GM21360 (cell line): Measurements from ENCODE around the gene PAPPA2.

Experiments used
- ATAC-seq: cut with Tn5 transposase; IDR thresholded peaks from one replicate; pipeline ENCODE4 v1.9.1; 2021; ENCODE audit warnings: mild to moderate bottlenecking, moderate library complexity; ENCODE audit not compliant: unreplicated experiment

Gene PAPPA2

DNA sequence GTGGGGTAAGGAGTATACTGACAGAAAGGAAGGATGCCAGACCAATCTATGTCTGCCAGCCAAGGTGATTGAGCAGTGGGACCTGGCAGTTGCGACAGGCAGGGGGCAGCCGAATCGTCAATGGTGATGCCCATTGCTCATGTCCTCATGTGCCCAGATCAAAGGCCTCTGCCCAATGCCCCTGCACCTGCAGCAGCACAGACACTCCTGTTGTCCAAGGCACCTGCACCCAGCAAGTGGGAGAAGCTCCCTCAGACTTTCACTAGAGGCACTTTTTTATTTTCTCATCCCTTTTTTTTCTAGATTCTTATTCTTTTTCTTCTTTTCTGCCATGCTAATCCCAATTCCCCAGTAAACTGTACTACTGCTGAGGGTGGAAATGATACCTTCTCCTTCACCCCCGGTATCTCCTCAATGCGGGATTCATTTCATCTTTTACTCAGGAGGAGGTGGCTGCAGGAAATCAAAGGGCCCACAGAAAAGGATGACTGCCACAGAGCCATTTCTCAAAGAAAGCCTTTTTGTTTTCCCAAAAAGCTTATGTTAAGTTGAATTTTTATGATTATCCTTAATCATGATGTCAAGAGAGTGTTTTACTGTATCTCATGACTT is 332.0 kb downstream of the PAPPA2 start:
- no peak for ATAC-seq

DNA sequence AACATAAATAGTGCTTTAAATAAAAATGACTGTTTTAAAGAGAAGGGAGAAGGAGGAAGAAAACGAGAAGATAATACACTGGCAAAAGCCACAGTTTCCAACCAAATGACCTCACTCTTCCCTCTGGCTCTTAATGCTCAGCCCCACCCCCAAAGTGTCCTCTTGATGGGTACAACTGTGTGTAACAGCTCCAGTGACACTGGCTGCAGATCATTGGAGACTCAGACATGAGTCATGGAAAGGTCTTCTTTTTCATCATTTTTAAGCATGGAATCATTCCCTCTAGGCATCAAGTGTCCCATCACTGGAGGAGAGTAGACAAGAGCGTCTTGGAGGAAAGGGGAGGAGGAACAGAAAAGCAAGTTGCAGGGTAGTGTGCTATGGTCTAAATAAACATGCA is 333.0 kb downstream of the PAPPA2 start:
- no peak for ATAC-seq

DNA sequence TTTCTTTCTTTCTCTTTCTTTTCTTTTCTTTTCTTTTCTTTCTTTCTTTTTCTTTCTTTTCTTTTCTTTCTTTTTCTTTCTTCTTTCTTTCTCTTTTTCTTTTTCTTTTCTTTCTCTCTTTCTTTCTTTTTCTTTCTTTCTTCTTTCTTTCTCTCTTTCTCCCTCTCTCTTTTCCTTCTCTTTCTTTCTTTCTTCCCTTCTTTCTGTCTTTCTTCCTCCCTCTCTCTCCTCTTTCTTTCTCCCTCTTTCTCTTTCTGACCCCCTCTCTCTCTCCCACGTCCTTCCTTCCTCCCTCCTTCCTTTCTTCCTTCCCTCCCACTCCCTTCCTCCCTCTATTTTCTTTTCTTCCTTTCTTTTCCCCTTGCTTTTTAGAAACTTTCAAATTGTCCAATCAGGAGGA is 333.6 kb downstream of the PAPPA2 start:
- no peak for ATAC-seq

DNA sequence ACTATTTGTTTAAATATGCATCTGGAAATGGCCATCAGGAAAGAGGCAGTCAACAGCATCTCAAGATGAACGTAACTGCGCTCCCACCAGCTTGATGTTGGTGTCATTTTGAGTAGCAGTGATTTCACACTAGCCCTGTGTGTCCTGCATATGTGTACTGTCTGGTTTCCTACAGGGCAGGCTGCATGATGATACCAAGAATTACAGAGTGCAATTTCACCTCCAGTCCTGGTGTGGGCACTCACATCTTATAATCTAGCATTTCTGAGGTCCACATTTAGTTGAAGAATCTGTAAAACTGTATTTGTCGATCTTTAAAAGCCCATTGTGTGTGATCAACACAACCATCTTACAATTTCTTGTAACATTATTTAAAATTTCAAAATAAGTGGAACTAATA is 336.4 kb downstream of the PAPPA2 start:
- ATAC-seq, result no peak

DNA sequence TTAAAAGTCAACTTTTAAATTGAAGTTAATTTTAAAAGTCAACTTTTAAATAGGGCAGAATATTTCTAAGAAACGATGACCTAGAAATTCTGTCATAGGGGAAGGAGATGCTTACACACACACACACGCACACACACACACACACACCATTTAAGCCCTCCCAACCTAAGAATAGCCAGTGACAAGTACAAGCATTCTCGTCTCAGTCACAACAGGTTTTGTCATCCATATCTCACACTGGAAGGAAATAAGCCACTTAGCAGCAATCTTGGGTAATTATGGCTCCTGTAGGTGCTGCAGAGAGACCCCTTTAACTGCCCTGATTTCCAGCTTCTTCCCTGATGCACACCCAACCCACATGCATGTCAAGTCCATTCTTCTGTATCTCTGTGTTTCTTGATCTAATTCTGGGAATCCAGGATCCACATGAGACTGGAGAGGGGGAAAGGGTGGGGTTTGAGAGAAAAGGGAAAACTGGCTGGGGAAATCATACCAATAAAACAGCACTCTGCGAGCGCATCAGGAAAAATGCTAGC is 338.1 kb downstream of the PAPPA2 start:
- no peak for ATAC-seq

DNA sequence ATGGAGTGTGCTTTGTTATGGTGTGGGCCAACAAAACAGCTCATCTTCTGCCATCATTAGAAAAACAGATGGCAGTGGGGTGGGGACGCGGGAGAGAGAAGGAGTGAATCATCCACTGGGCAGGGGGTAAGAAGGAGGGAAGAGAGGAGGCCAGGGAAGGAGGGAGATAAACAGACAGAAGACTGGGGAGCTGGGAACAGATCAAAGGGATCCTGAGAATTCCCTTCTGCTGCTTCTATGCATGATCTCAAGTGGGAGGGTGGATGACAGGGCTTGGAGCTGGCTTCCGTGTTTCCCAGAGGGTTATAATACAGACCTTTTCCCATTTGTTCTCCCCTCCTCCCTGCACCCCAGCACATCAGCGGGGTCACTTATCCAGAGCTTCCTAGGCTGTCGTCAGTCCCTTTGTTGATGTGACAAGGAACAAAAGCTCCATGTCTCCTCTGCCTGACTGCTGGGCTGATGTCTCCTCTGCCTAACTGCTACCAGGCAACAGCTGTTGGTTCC is 338.6 kb downstream of the PAPPA2 start:
- no peak for ATAC-seq

DNA sequence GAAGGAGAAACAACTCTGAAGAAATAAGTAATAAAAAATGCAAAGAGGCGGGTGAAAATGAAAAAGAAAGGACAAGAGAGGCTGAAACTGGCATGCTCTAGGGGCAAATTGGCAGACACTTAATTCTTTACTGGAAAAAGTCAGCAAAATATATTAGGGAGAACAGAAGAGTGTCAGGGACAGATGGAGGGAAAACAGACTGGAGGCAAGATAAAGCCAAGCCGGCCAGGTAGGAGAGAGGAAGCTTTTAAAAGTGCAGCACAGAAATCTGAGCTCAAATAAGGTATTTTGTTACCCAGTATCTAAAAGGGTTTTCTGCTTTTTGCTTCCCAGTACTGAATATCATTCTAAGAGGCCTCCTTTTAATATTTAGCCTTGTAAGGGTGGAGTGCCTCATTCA is 339.3 kb downstream of the PAPPA2 start:
- ATAC-seq, result no peak

DNA sequence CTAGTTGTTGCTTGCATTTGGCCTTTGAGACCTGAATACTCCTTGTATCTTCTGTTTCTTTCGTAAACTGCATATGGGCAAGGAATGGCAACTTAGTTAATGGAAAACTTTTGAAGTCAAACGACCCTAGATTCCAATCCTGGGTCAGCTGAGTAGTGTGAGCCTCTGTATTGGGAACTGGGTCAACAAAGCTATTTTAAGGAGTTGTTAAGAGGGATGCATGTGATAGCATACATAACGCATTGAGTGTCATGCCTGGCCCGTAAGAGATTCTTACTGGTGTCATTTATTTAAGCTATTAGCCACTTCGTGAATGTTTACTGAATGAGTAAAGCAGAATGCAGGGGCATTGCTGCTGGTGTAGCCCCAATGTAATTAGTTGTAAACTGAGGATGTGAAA is 340.1 kb downstream of the PAPPA2 start:
- no peak for ATAC-seq

DNA sequence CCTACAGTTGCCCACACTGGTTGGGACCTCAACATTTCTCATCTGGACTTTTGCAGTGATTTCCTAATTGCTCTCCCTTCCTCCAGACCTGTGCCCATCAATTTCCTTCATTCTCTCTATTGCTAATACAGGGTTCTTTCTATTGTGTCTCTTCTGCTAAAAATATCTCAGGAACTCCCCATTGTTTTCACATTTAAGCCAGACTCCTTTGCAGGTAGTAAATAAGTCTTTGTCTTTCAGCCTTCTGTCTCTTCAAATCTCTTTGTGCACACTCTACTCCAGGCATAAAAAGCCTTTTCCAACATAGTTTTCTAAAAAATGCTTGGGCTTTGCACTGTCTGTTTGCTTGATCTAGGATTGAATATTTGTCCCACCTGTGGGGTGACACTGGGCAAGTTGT is 340.6 kb downstream of the PAPPA2 start:
- ATAC-seq, result no peak

DNA sequence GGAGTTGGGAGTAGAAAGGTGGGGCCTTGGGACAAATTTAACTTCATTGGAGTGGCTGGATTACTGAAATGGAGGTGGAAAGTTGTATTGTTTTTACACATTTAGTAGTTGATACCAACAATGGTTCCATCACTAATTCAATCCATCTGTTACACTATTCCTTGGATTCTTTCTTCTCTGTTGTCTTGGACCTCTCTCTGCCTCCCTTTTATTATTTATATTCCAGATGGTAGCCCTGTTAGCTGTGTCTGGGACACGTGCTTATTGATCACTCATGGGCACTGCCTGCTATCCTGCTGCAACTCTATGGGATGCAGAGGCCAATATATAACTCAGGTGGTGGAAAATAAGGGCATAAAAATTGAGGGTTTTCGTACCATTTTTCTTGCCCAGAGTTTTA is 346.3 kb downstream of the PAPPA2 start:
- no peak for ATAC-seq

DNA sequence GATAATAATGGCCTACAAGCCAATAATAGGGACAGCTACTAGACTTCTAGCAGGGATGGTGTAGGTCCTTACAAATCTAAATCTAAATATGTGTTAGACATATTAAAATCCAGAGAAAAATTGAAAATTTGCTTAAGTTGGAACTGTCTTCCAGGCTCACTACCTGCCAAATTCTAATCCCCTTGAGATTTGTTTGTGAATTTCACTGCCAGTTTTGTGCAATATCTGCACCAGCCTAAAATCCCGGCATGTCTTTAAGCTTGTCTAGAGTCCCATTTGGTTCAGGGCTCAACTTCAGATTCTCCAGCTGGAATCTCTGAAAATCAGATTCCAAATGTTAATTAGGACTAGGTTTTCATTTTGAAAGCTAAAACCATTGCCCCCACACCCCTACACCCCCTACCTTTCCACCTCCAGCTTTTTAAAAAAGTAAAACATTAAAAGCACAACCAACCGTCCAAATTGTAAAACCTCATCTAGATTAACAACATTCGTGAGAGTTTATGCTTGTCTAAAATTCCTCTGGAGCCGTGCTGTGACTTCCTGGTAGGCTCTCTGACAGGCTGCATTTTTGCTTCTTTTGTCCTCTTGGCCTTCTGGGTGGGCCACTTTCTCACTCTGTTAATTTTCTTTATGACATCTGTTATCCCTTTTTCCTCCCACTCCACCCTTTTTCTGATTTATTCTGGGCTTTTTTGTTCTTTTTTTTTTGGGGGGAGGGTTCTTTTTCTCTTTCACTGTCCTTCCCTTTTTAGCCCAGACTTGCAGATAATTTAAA is 348.7 kb downstream of the PAPPA2 start:
- ATAC-seq, result no peak

DNA sequence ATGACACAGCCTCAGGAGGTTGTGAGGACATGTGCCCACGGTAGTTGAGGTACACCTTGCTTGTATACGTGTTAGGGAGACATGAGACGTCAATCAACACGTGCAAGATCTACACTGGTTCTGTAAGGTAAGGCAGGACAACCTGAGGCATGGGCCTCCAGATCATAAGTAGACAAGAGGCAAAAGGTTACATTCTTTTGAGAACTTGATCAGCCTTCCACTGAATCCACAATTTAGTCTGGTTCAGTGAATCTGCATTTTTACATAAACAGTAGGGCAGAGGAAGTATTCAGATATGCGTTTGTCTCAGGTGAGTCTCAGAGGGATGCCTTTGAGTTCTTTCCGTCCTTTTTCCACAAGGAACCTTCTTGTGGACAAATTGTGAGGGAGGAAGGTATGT is 352.6 kb downstream of the PAPPA2 start:
- no peak for ATAC-seq

DNA sequence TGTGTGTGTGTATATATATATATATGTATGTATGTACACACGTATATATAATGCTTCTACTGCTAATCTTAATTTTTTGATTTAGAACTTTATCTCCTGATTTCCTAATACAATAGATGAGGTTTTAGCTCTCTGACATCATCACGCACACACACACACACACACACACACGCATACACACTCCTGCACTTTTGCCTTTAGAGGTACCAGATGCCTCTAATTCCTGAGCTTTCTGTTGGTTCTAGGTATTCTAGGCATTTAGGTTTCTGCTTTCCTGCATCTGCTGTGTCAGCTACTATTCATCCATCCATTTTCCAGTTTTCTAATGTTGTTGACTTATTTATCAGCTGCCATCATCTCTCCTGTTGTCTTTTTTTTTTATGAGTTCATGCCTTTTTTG is 353.3 kb downstream of the PAPPA2 start:
- ATAC-seq, result no peak

DNA sequence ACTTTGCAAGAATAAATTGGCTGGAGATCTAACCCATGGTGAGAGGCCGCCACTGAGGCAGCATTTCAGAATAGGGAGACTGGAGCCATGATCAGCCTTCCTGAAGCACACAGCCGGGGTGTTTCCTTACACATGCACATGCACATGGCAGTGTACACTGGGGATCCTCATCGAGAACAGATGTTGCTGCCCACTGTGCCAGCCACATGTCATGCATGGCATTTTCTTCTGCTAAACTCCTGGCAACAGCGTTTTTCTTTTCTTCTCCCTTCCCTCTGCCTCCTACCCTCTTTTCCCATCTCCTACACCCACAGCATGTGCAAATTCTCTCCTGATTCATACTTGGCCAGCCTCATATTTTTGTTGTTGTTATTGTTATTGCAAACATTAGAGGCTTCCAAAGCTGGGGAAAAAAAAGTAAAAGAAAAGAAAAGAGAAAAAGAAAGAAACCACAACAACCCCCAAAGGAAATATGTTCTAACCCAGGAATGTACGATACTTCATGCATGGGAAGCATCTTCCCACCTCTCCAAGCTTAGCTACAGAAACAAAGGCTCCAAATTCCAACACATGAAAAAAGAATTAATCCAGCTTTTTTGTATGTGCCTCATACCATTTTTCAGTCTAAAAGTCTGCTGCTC is 357.5 kb downstream of the PAPPA2 start:
- ATAC-seq, result no peak

DNA sequence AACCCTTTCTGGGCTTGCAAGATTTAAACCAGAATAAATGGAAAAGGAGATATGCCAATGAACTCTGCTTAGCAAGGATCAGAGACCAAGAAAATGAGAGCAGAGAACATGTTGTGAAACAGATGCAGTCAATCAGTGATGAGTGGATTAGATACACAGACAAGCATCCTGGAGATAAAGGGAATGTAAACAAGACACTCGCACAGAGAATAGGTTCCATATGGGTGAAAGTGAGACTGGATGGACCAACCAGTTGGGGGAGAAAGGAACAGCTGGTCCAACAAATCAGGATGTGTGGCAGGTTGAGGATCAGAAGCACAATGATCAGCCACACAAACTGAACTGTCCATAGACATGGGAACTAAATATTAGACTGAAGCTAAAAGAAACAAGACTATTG is 363.3 kb downstream of the PAPPA2 start:
- ATAC-seq, result no peak

DNA sequence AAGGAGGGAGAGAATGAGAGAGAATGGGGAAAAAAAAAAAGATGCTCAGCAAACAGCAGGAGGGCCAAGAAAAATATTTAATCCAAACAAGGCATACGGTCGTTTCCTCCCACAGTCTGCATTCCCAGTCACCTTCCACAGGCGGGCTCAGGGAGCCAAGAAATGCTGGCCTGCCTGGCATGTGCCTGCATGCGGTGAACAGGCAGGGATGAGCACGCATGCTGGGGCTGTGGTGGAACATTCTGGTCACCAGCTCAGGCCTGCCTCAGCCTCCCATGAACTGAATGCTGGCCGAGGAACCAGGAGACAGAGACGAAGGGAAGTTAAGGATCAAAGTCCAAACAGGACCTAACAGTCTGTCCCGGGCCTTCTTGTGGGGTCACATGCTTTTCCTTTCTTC is 366.3 kb downstream of the PAPPA2 start:
- no peak for ATAC-seq

DNA sequence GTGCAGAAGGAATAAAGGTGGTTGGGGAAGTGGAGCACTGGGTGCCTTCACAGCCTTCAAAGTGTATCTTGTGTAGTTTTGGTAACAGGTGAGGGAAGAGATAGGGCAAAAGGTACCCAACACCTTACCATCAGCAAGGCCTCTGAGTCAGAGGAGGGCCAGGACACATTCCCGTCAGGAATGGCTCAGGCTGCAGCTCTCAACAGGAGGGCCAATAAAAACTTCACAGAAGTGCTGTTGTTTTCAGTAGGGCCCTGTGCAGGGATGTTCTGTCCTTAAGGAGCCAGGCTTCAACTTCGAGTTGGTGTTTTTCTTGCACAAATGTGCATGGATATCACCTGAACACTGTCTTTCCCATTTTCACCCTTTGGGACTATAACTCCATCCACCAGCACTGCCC is 368.2 kb downstream of the PAPPA2 start:
- ATAC-seq, result no peak

DNA sequence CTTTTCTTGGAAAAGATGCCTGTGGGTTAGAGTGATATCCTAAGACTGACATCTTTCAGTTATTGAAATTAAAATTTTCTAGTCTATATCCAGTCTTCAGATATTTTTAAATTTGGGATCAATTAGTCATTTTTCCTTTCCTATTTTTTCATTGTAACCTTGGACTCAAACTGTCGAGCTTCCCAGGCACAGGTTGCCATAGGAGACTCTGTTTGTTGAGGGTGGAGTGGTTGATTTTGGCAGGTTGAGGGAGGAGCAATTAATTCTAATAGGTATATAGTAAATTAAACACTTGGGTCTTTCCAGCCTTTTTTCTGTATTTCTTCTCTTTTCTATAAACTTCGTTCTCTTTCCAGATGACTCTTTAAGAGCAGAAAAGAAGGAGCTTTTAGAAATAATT is 374.7 kb downstream of the PAPPA2 start:
- no peak for ATAC-seq

DNA sequence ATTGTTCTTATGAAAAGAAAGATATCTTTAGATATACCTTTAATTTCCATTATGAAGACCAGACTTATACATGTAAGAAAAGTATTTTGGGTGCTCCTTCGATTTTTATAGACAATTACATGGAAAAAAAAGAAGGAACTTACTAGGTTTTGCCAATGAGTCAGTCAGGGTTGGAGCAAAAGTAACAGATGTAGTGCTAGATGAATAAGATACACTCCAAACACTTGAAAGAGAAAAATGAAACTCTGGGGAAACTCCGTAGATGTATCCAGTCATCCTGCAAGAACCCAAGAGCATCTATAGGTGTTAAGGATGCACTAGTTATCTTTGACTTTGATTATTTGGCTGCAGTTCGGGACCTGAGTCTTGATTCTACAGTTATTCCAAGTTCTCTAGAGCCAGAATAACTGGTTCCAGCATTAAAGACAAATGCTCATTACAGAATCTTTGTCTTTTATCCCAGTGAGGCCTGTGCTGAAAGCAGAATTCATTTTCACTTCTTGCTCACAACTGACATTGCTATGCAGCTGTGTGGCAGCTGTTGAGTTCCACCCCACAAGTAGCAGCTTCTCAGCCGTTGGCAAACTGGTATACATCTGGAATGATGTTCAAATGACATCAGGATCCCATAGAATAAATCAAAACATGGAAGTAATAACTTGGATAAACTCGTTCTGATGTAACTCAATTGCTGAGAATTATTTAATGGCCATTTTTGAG is 375.5 kb downstream of the PAPPA2 start:
- ATAC-seq, result no peak

DNA sequence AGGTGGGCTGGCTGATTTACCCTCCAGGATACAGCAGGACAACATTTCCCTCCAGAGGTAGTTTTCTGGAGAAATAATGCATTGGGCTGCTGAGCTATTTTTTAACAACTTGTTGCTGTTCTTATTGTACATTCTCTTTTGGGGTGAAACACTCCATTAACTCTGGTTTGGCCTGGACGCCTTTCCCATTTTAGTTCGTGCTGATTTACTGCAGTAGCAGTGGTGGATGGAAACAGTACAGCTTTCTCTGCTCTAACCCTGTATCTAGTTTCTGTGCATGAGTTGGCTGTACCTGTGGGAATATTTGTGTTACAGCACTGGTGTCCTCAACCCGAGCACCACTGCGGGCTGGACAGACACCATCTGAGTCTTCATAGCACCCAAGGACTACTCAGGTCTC is 376.2 kb downstream of the PAPPA2 start:
- ATAC-seq, result no peak

DNA sequence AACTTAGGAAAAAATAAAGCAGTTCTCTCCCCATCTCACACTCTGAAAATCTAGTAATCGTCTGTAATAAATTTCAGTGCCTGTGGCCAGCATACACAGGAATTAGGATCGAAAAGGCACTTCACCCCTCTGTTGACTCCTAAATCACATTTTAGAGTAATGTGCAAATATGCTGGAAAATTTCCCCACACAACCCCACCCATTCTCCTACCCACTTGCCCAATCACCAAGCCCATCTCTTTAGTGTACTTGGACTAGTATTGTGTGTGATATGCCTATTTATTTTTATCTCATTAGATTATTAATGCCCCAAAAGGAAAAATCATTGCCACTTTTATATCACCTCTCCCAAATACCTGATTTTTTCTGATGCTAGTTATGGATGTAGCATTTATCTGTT is 378.3 kb downstream of the PAPPA2 start:
- ATAC-seq, result no peak
